ENCODE data around the gene ADGRV1. TPM values are rescaled to one million over a fixed set of nuclear protein-coding genes. Genes with fewer than 3 reads are reported as not detected.

Gene ADGRV1
- polyA plus RNA-seq, 2 of the 4 experiments (the other 2 are of a cell fraction) = 0.70 to 3.7 TPM

- no peak for TF ChIP-seq ATOH8 (CRISPR knock-in tag; IDR thresholded peaks at IDR 0.05; ENCODE audit: low read depth)
- TF ChIP-seq CBX2 (IDR thresholded peaks at IDR 0.05; ENCODE audit: borderline replicate concordance, low read depth) = no peak
- no peak for TF ChIP-seq BCL3 (IDR thresholded peaks at IDR 0.05)
- no peak for TF ChIP-seq POLR2A (IDR thresholded peaks at IDR 0.05; ENCODE audit: low read length)
- TF ChIP-seq ZNF302 (CRISPR knock-in tag; IDR thresholded peaks at IDR 0.05) = no peak
Measured at GRCh38 chr5:91142386-91142785, 583.8 kb downstream of the ADGRV1 start (continued).

- no peak for FAIRE-seq
- Histone ChIP-seq H3K27ac (no peak overlapping the region), H3K9me3 (0 out of 3 replicates have a peak, but pooled peaks cover 3% of the 10 kb centered on the region), H3K4me3 (no peak overlapping the region), H3K4me2 (no peak overlapping the region), H3K4me1 (peaks cover 7% of the 10 kb centered on the region; the same call in 2 of the 3 replicates)
- ATAC-seq = no peak
- TF ChIP-seq HDAC2 (IDR thresholded peaks at IDR 0.05) (no peak), EP300 (IDR thresholded peaks at IDR 0.05) (no peak), USF2 (IDR thresholded peaks at IDR 0.05) (no peak), RFX5 (IDR thresholded peaks at IDR 0.05) (no peak)
- POLR2A ChIA-PET = no interaction called here
- CTCF ChIA-PET = interaction anchor here (0.7 to 1.9 kb wide), 4 partner anchors 41 to 242 kb away, joined by 3 to 5 read pairs (median 4); no protein-coding TSS in a partner anchor
- 87% methylated on average over 6 of the region's 8 CpGs for WGBS (ENCODE audit: missing lambda C conversion rate)
- no peak for DNase-seq (ENCODE audit: low read depth in 1 of 2, low spot score in 1 of 2)
Measured at GRCh38 chr5:91142819-91143218, 584.2 kb downstream of the ADGRV1 start.

DNA sequence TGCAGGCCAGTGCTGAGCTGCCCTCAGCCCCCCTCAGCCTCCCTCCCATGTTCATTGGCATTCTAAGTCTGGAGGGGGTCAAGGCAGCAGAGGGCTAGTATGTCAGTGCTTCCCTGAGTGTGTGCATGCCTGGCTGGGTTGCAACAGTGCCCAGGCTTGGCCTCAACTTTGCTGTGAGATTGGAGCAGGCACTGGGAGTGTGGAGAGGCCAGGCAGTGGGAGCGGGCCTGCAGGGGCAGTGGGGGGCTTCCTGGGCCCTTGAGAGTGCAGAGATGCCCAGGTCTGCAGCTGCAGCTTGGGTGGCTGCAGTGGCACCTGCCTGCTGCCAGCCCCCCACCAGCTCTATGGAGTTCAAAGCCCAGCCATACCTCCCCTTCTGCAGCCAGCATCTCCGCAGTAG, 585.2 kb downstream of the ADGRV1 start:
- POLR2A ChIA-PET = no interaction called here
- FAIRE-seq = no peak

More for the DNA sequence above, 585.2 kb downstream of the ADGRV1 start:
- Histone ChIP-seq H3K9me3 (peaks cover 8% of the 10 kb centered on the region; the same call in 1 of the 3 replicates), H3K4me2 (no peak overlapping the region), H3K4me1 (peaks cover 7% of the 10 kb centered on the region; the same call in 2 of the 3 replicates), H3K4me3 (no peak overlapping the region), H3K27ac (no peak overlapping the region)
- TF ChIP-seq FOSB (CRISPR knock-in tag; IDR thresholded peaks at IDR 0.05) (no peak), ZNF302 (CRISPR knock-in tag; IDR thresholded peaks at IDR 0.05) (no peak), EP300 (IDR thresholded peaks at IDR 0.05) (no peak), CEBPB (IDR thresholded peaks at IDR 0.05) (no peak), TFCP2L1 (CRISPR knock-in tag; IDR thresholded peaks at IDR 0.05) (no peak), SREBF2 (IDR thresholded peaks at IDR 0.05) (no peak), CBX8 (IDR thresholded peaks at IDR 0.05) (no peak), RFX5 (IDR thresholded peaks at IDR 0.05) (no peak), CBX2 (IDR thresholded peaks at IDR 0.05; ENCODE audit: borderline replicate concordance, low read depth) (no peak), ESRRA (IDR thresholded peaks at IDR 0.05; ENCODE audit: borderline replicate concordance, low read length) (no peak), ELK1 (IDR thresholded peaks at IDR 0.05; ENCODE audit: low read depth, low read length) (no peak), EHMT2 (IDR thresholded peaks at IDR 0.05; ENCODE audit: low read depth) (no peak), BHLHE40 (IDR thresholded peaks at IDR 0.05; ENCODE audit: low read depth, low read length) (no peak), NFE2L2 (conservative IDR thresholded peaks at IDR 0.05; ENCODE audit: low read length) (no peak), ZC3H11A (IDR thresholded peaks at IDR 0.05) (no peak)
- TF ChIP-seq, protein P1, sequence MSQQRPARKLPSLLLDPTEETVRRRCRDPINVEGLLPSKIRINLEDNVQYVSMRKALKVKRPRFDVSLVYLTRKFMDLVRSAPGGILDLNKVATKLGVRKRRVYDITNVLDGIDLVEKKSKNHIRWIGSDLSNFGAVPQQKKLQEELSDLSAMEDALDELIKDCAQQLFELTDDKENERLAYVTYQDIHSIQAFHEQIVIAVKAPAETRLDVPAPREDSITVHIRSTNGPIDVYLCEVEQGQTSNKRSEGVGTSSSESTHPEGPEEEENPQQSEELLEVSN (IDR thresholded peaks at IDR 0.05; ENCODE audit: borderline replicate concordance, low read depth) = no peak
- CTCF ChIA-PET = interaction anchor here (0.6 to 1.6 kb wide), 6 partner anchors 11 to 241 kb away, joined by 3 to 5 read pairs (median 3); no protein-coding TSS in a partner anchor
- ATAC-seq = no peak
- WGBS (ENCODE audit: missing lambda C conversion rate) = 86% methylated on average over 1 of the region's 2 CpGs
- DNase-seq (ENCODE audit: low read depth in 1 of 2, low spot score in 1 of 2) = no peak
